Mesendoderm (in vitro differentiated cells): ENCODE data around the gene C6orf136.

Experiments used
- DNase-seq: peaks from one replicate; pipeline ENCODE4 v3.0.0; 2013
- H2AK5ac ChIP-seq: 2 replicates; pipeline ENCODE4 v1.6.1; 2013; ENCODE audit warnings: low read length, inconsistent platforms
- H2BK120ac ChIP-seq: 2 replicates; pipeline ENCODE4 v1.6.1; 2013; ENCODE audit warnings: low read depth, mild to moderate bottlenecking, low read length, moderate library complexity, mixed read lengths
- H2BK15ac ChIP-seq: replicated peaks from 2 replicates; pipeline ENCODE4 v1.6.1; 2013; ENCODE audit warnings: low read depth, mild to moderate bottlenecking, moderate library complexity
- H2BK5ac ChIP-seq: 2 replicates; pipeline ENCODE4 v1.6.1; 2013; ENCODE audit warnings: low read length, inconsistent platforms
- H3K18ac ChIP-seq: 2 replicates; pipeline ENCODE4 v1.6.1; 2013; ENCODE audit warnings: mild to moderate bottlenecking, low read length, mixed read lengths
- H3K23ac ChIP-seq: one replicate; pipeline ENCODE4 v1.6.1; 2013; ENCODE audit warnings: low read length
- H3K27ac ChIP-seq: 2 replicates; pipeline ENCODE4 v1.5.1; 2013; ENCODE audit warnings: low read depth, mild to moderate bottlenecking, inconsistent platforms, low read length, moderate library complexity
- H3K27me3 ChIP-seq: 2 replicates; pipeline ENCODE4 v1.6.1; 2013; ENCODE audit warnings: low read length, control low read depth, mild to moderate bottlenecking, inconsistent platforms; ENCODE audit not compliant: insufficient read depth, poor library complexity
- H3K36me3 ChIP-seq: 2 replicates; pipeline ENCODE4 v1.6.1; 2013; ENCODE audit warnings: low read length, inconsistent platforms; ENCODE audit not compliant: control insufficient read depth, insufficient read depth
- H3K4ac ChIP-seq: one replicate; pipeline ENCODE4 v1.6.1; 2013; ENCODE audit warnings: low read depth, mild to moderate bottlenecking, low read length, moderate library complexity
- H3K4me1 ChIP-seq: 2 replicates; pipeline ENCODE4 v1.6.1; 2013; ENCODE audit warnings: low read depth, low read length, inconsistent platforms; ENCODE audit not compliant: control insufficient read depth
- H3K4me2 ChIP-seq: 2 replicates; pipeline ENCODE4 v1.6.1; 2013; ENCODE audit warnings: low read length
- H3K4me3 ChIP-seq: 2 replicates; pipeline ENCODE4 v1.5.1; 2013; ENCODE audit warnings: mild to moderate bottlenecking, low read length
- H3K56ac ChIP-seq: one replicate; pipeline ENCODE4 v1.6.1; 2013; ENCODE audit warnings: low read length
- H3K79me1 ChIP-seq: 2 replicates; pipeline ENCODE4 v1.6.1; 2013; ENCODE audit warnings: low read length, inconsistent platforms
- H3K79me2 ChIP-seq: 2 replicates; pipeline ENCODE4 v1.6.1; 2013; ENCODE audit warnings: mild to moderate bottlenecking, low read length; ENCODE audit not compliant: control insufficient read depth, insufficient read depth
- H3K9ac ChIP-seq: 2 replicates; pipeline ENCODE4 v1.6.1; 2013; ENCODE audit warnings: low read length, inconsistent platforms
- H4K5ac ChIP-seq: one replicate; pipeline ENCODE4 v1.6.1; 2013; ENCODE audit warnings: low read length
- H4K8ac ChIP-seq: one replicate; pipeline ENCODE4 v1.6.1; 2013; ENCODE audit warnings: low read depth, mild to moderate bottlenecking, control low read depth, low read length, moderate library complexity
- WGBS: extraction: QIAGEN DNeasy Blood & Tissue Kit; methylation state at CpG from one replicate; pipeline ENCODE4 v1.1.7; 2013; ENCODE audit warnings: low lambda C conversion rate, missing lambda C conversion rate; ENCODE audit not compliant: insufficient coverage; ENCODE audit errors: extremely low coverage; 5-methylcytosine and 5-hydroxymethylcytosine counted together

The C6orf136 gene

GRCh38 chr6:30618270-30618797 is 28.6 kb upstream of the C6orf136 start:
- no peak overlapping the region for H3K23ac ChIP-seq
- H2BK15ac ChIP-seq, result no peak overlapping the region
- H2BK5ac ChIP-seq, result peak overlapping the region; percentile 22
- H3K27ac ChIP-seq, result no peak overlapping the region
- H3K4me1 ChIP-seq, result peaks cover 6% of the 10 kb centered on the region
- peak overlapping the region; percentile 77 for H3K4me3 ChIP-seq
- H3K36me3 ChIP-seq, result peaks cover 8% of the 10 kb centered on the region
- peak overlapping the region; percentile 90 for H3K56ac ChIP-seq
- H3K4ac ChIP-seq, result peak overlapping the region; percentile 20
- no peaks in the 10 kb centered on the region for H3K27me3 ChIP-seq
- no peak overlapping the region for H3K18ac ChIP-seq
- peak overlapping the region; percentile 49 for H3K4me2 ChIP-seq
- H4K5ac ChIP-seq, result no peak overlapping the region
- peaks cover 16% of the 10 kb centered on the region for H3K79me2 ChIP-seq
- H3K9ac ChIP-seq, result peak overlapping the region; percentile 88
- peaks cover 11% of the 10 kb centered on the region for H3K79me1 ChIP-seq
- DNase-seq, result no peak
- H2BK120ac ChIP-seq, result no peak overlapping the region
- no peak overlapping the region for H4K8ac ChIP-seq
- peak overlapping the region; percentile 89 for H2AK5ac ChIP-seq
- no CpG with 5 or more reads among the region's 8 CpGs for WGBS

- Histone ChIP-seq H3K9ac (no peak overlapping the region), H2BK120ac (no peak overlapping the region), H3K4me2 (no peak overlapping the region), H3K79me1 (peaks cover 7% of the 10 kb centered on the region), H2BK5ac (no peak overlapping the region), H3K23ac (no peak overlapping the region), H2AK5ac (no peak overlapping the region), H3K4ac (no peak overlapping the region), H3K4me1 (peaks cover 2% of the 10 kb centered on the region), H4K8ac (no peak overlapping the region), H3K18ac (no peak overlapping the region), H4K5ac (no peak overlapping the region), H3K36me3 (peaks cover 8% of the 10 kb centered on the region), H3K27me3 (no peaks in the 10 kb centered on the region), H3K79me2 (peaks cover 16% of the 10 kb centered on the region), H2BK15ac (no peak overlapping the region), H3K4me3 (no peak overlapping the region), H3K56ac (no peak overlapping the region), H3K27ac (no peak overlapping the region)
- DNase-seq, result no peak
- WGBS, result no CpG with 5 or more reads among the region's 11 CpGs
These were observed 27.4 kb upstream of the C6orf136 start for GRCh38 chr6:30619561-30619960.

- Histone ChIP-seq H3K79me2 (peaks cover 8% of the 10 kb centered on the region), H4K5ac (no peak overlapping the region), H2AK5ac (no peak overlapping the region), H3K27me3 (no peaks in the 10 kb centered on the region), H4K8ac (no peak overlapping the region), H3K79me1 (peaks cover 7% of the 10 kb centered on the region), H2BK15ac (no peak overlapping the region), H3K23ac (no peak overlapping the region), H3K4ac (no peak overlapping the region), H3K9ac (no peak overlapping the region), H3K4me2 (no peak overlapping the region), H2BK120ac (no peak overlapping the region), H2BK5ac (no peak overlapping the region), H3K36me3 (peaks cover 10% of the 10 kb centered on the region), H3K56ac (no peak overlapping the region), H3K27ac (no peak overlapping the region), H3K18ac (no peak overlapping the region), H3K4me1 (no peaks in the 10 kb centered on the region), H3K4me3 (no peak overlapping the region)
- no CpG with 5 or more reads among the region's 8 CpGs for WGBS
- DNase-seq, result no peak
These were observed 21.4 kb upstream of the C6orf136 start for GRCh38 chr6:30625511-30625910.

- H3K36me3 ChIP-seq, result peaks cover 9% of the 10 kb centered on the region
- no CpG with 5 or more reads among the region's 36 CpGs for WGBS
These were observed 20.2 kb upstream of the C6orf136 start, which contains the start of gene ATAT1 for GRCh38 chr6:30626484-30627366. TSS of gene ATAT1 (plus strand) at chr6:30626874.

GRCh38 chr6:30635834-30636233 is 11.1 kb upstream of the C6orf136 start:
- no peaks in the 10 kb centered on the region for H3K79me2 ChIP-seq
- peak overlapping the region; percentile 65 for H4K8ac ChIP-seq
- H3K27ac ChIP-seq, result no peak overlapping the region
- H3K4me3 ChIP-seq, result no peak overlapping the region
- H3K18ac ChIP-seq, result no peak overlapping the region
- no peaks in the 10 kb centered on the region for H3K4me1 ChIP-seq
- peaks cover 8% of the 10 kb centered on the region for H3K36me3 ChIP-seq
- H2BK15ac ChIP-seq, result no peak overlapping the region
- H2AK5ac ChIP-seq, result no peak overlapping the region
- no peaks in the 10 kb centered on the region for H3K27me3 ChIP-seq
- H3K4me2 ChIP-seq, result no peak overlapping the region
- no peak overlapping the region for H3K23ac ChIP-seq
- H3K9ac ChIP-seq, result no peak overlapping the region
- WGBS, result 100% methylated on average over 3 of the region's 3 CpGs
- no peak overlapping the region for H2BK5ac ChIP-seq
- H3K56ac ChIP-seq, result no peak overlapping the region
- H3K4ac ChIP-seq, result no peak overlapping the region
- DNase-seq, result no peak
- no peak overlapping the region for H2BK120ac ChIP-seq
- no peaks in the 10 kb centered on the region for H3K79me1 ChIP-seq
- H4K5ac ChIP-seq, result no peak overlapping the region

More at GRCh38 chr6:30626484-30627366, 20.2 kb upstream of the C6orf136 start, which contains the start of gene ATAT1:
- peaks cover 7% of the 10 kb centered on the region for H3K79me1 ChIP-seq
- no peak within 1 kb of the TSS for H2BK120ac ChIP-seq
- H3K27ac ChIP-seq, result no peak within 1 kb of the TSS
- H3K27me3 ChIP-seq, result no peaks in the 10 kb centered on the region
- H3K4ac ChIP-seq, result peak within 1 kb of the TSS; percentile 46
- peak within 1 kb of the TSS; percentile 85 for H3K4me3 ChIP-seq
- H4K5ac ChIP-seq, result no peak within 1 kb of the TSS
- peak; percentile 88 for DNase-seq
- peak within 1 kb of the TSS; percentile 92 for H3K9ac ChIP-seq
- peaks cover 8% of the 10 kb centered on the region for H3K79me2 ChIP-seq
- H3K4me2 ChIP-seq, result peak within 1 kb of the TSS; percentile 91
- no peaks in the 10 kb centered on the region for H3K4me1 ChIP-seq
- peak within 1 kb of the TSS; percentile 41 for H3K18ac ChIP-seq
- H2AK5ac ChIP-seq, result peak within 1 kb of the TSS; percentile 8
- H2BK5ac ChIP-seq, result peak within 1 kb of the TSS; percentile 14
- H3K23ac ChIP-seq, result peak within 1 kb of the TSS; percentile 9
- no peak within 1 kb of the TSS for H2BK15ac ChIP-seq
- H3K56ac ChIP-seq, result peak within 1 kb of the TSS; percentile 98
- no peak within 1 kb of the TSS for H4K8ac ChIP-seq
